Trophoblast cell (in vitro differentiated cells and primary cell): ENCODE data around the gene RGS16.

Experiments used
- DNase-seq, 2 donors: peaks; one replicate each; pipeline ENCODE4 v3.0.0-alpha.2; 2016
- H2AFZ ChIP-seq: 2 replicates; pipeline ENCODE4 v1.6.1; 2013; ENCODE audit warnings: low read length, moderate library complexity, mild to moderate bottlenecking; ENCODE audit not compliant: insufficient read depth, poor library complexity
- H2AK5ac ChIP-seq: 2 replicates; pipeline ENCODE4 v1.6.1; 2013; ENCODE audit warnings: mild to moderate bottlenecking, low read length
- H2BK120ac ChIP-seq: 2 replicates; pipeline ENCODE4 v1.6.1; 2013; ENCODE audit warnings: low read length, mild to moderate bottlenecking, moderate library complexity; ENCODE audit not compliant: insufficient read depth, poor library complexity
- H2BK12ac ChIP-seq: 2 replicates; pipeline ENCODE4 v1.6.1; 2013; ENCODE audit warnings: mild to moderate bottlenecking, low read length, moderate library complexity
- H2BK5ac ChIP-seq: 2 replicates; pipeline ENCODE4 v1.6.1; 2013; ENCODE audit warnings: low read length, low read depth, moderate library complexity, mild to moderate bottlenecking; ENCODE audit not compliant: poor library complexity
- H3K14ac ChIP-seq: 2 replicates; pipeline ENCODE4 v1.6.1; 2013; ENCODE audit warnings: mild to moderate bottlenecking, low read length
- H3K18ac ChIP-seq: 2 replicates; pipeline ENCODE4 v1.6.1; 2013; ENCODE audit warnings: mild to moderate bottlenecking, low read length
- H3K23ac ChIP-seq: 2 replicates; pipeline ENCODE4 v1.6.1; 2013; ENCODE audit warnings: low read length
- H3K27ac ChIP-seq: 2 replicates; pipeline ENCODE4 v1.5.1; 2013; ENCODE audit warnings: low read depth, mild to moderate bottlenecking, inconsistent platforms, low read length, moderate library complexity
- H3K27me3 ChIP-seq: 2 replicates; pipeline ENCODE4 v1.6.1; 2013; ENCODE audit warnings: inconsistent platforms, mild to moderate bottlenecking, low read length, moderate library complexity; ENCODE audit not compliant: insufficient read depth
- H3K36me3 ChIP-seq, 2 experiments: 1 replicate in 1 of 2; 2 replicates in 1 of 2; pipeline ENCODE4 v1.6.1; 2013; ENCODE audit warnings: low read length in 2 of 2, mild to moderate bottlenecking in 2 of 2, moderate library complexity in 1 of 2; ENCODE audit not compliant: insufficient read depth in 2 of 2, control insufficient read depth in 1 of 2
- H3K4ac ChIP-seq: 2 replicates; pipeline ENCODE4 v1.6.1; 2013; ENCODE audit warnings: low read depth, mild to moderate bottlenecking, low read length, moderate library complexity
- H3K4me1 ChIP-seq, 2 experiments: 1 replicate in 1 of 2; 2 replicates in 1 of 2; pipeline ENCODE4 v1.6.1; 2013; ENCODE audit warnings: low read length in 2 of 2, mild to moderate bottlenecking in 2 of 2, moderate library complexity in 1 of 2; ENCODE audit not compliant: insufficient read depth in 2 of 2, control insufficient read depth in 1 of 2
- H3K4me2 ChIP-seq: 2 replicates; pipeline ENCODE4 v1.6.1; 2013; ENCODE audit warnings: inconsistent platforms, mild to moderate bottlenecking, low read length, moderate library complexity
- H3K4me3 ChIP-seq: 2 replicates; pipeline ENCODE4 v1.5.1; 2013; ENCODE audit warnings: mild to moderate bottlenecking, low read depth, low read length, inconsistent platforms
- H3K79me1 ChIP-seq: one replicate; pipeline ENCODE4 v1.6.1; 2013; ENCODE audit warnings: low read length
- H3K79me2 ChIP-seq: 2 replicates; pipeline ENCODE4 v1.6.1; 2013; ENCODE audit warnings: low read length, mild to moderate bottlenecking; ENCODE audit not compliant: control insufficient read depth, insufficient read depth, poor library complexity
- H3K9ac ChIP-seq: 2 replicates; pipeline ENCODE4 v1.6.1; 2013; ENCODE audit warnings: mild to moderate bottlenecking, low read length
- H3K9me3 ChIP-seq: 2 replicates; pipeline ENCODE4 v1.6.1; 2013; ENCODE audit warnings: low read depth, mild to moderate bottlenecking, control low read depth, inconsistent platforms, low read length; ENCODE audit not compliant: insufficient read depth
- H4K12ac ChIP-seq: 2 replicates; pipeline ENCODE4 v1.6.1; 2013; ENCODE audit warnings: low read depth, mild to moderate bottlenecking, low read length, moderate library complexity
- H4K8ac ChIP-seq: 2 replicates; pipeline ENCODE4 v1.6.1; 2013; ENCODE audit warnings: low read depth, mild to moderate bottlenecking, low read length, moderate library complexity
- H4K91ac ChIP-seq: one replicate; pipeline ENCODE4 v1.6.1; 2013; ENCODE audit warnings: low read depth, mild to moderate bottlenecking, low read length, moderate library complexity
- WGBS: extraction: QIAGEN DNeasy Blood & Tissue Kit; methylation state at CpG from one replicate; pipeline ENCODE4 v1.1.7; 2013; ENCODE audit warnings: missing lambda C conversion rate; ENCODE audit not compliant: insufficient read length, insufficient coverage; ENCODE audit errors: extremely low coverage; 5-methylcytosine and 5-hydroxymethylcytosine counted together

RGS16 gene

DNA sequence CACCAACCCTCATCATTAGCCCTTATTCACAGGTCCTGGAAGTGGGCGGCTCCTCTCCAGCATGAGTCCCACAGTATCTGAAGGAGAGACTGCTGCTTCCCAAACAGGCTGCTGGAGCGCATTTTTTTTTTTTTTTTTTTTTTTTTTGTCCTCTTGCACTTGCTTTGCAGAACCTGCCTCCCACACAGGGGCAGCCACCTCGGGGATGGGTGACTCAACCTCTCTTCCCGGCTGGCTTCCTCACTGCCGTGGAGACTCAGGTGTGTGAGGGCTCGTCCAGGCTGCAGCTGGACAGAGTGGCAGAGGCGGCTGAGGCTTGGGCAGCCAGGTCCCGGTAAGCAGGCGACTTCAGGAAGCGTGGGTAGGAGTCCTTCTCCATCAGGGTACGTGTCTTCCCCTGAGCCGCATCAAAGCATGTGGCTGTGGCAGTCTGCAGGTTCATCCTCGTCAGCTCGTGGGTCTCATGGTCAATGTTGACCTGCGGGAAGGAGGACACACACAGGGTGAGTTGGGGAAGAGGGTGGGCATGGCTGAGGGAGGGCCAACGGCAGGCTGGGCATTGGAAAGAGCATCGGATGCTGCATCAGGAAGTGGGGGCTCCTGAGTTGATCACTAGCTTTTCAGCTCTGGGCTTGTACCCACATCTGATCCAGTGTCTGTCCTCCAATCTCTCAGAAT, 4.0 kb downstream of the RGS16 start:
- peak overlapping the region; percentile 33 for H3K4me3 ChIP-seq
- H3K4me1 ChIP-seq = peaks cover 25% of the 10 kb centered on the region in 2 experiments
- no peak overlapping the region for H3K4me2 ChIP-seq
- no peak overlapping the region for H4K8ac ChIP-seq
- no peak overlapping the region for H2BK12ac ChIP-seq
- H3K9me3 ChIP-seq = peaks cover 3% of the 10 kb centered on the region
- no peak overlapping the region for H3K4ac ChIP-seq
- H3K79me1 ChIP-seq = peaks cover 21% of the 10 kb centered on the region
- H2BK120ac ChIP-seq = no peak overlapping the region
- no peak overlapping the region for H3K14ac ChIP-seq
- peaks cover 19% of the 10 kb centered on the region for H3K79me2 ChIP-seq
- no peak overlapping the region for H2AFZ ChIP-seq
- H3K36me3 ChIP-seq = peaks cover 27 to 33% of the 10 kb centered on the region in 2 experiments
- no peak overlapping the region for H4K12ac ChIP-seq
- H3K23ac ChIP-seq = no peak overlapping the region
- no peak overlapping the region for H3K18ac ChIP-seq
- H2AK5ac ChIP-seq = no peak overlapping the region
- H3K27me3 ChIP-seq = no peaks in the 10 kb centered on the region
- DNase-seq = no peak
- H2BK5ac ChIP-seq = no peak overlapping the region
- no peak overlapping the region for H3K9ac ChIP-seq
- no peak overlapping the region for H4K91ac ChIP-seq
- peak overlapping the region; percentile 10 for H3K27ac ChIP-seq
- WGBS = no CpG with 5 or more reads among the region's 17 CpGs

DNA sequence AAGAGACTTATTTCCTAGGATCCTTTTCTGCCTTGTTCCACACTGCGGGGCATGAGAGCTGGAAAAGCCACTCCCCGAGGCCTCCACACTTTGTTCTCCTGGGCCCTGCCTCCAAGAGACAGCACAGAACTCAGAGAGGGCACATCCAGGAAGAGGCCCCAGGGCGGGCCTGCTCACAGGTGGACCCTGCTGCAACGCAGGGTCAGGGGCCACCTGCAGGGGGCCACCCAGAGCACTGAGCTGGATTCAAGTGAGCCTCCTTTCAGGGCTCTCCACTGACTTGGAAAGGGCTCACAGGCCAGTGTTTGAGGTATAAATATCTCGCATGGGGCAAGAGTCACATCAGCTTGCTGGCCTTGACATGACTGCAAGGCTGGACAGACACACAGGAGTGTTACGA, 4.8 kb downstream of the RGS16 start:
- no peak overlapping the region for H2BK5ac ChIP-seq
- H2BK120ac ChIP-seq = no peak overlapping the region
- H3K9ac ChIP-seq = no peak overlapping the region
- no peaks in the 10 kb centered on the region for H3K27me3 ChIP-seq
- no CpG with 5 or more reads among the region's 6 CpGs for WGBS
- no peak overlapping the region for H2BK12ac ChIP-seq
- peaks cover 27 to 33% of the 10 kb centered on the region in 2 experiments for H3K36me3 ChIP-seq
- H3K4me3 ChIP-seq = no peak overlapping the region
- H3K79me2 ChIP-seq = peaks cover 19% of the 10 kb centered on the region
- H3K9me3 ChIP-seq = peaks cover 3% of the 10 kb centered on the region
- H4K8ac ChIP-seq = no peak overlapping the region
- no peak overlapping the region for H3K18ac ChIP-seq
- H3K4me1 ChIP-seq = peaks cover 22% of the 10 kb centered on the region in 2 experiments
- H4K91ac ChIP-seq = no peak overlapping the region
- no peak overlapping the region for H3K4ac ChIP-seq
- H3K79me1 ChIP-seq = peaks cover 19% of the 10 kb centered on the region
- H3K27ac ChIP-seq = no peak overlapping the region
- H2AK5ac ChIP-seq = no peak overlapping the region
- no peak overlapping the region for H3K23ac ChIP-seq
- no peak overlapping the region for H4K12ac ChIP-seq
- DNase-seq = peak in 1 of 2 donors; percentile 48
- H2AFZ ChIP-seq = no peak overlapping the region
- H3K14ac ChIP-seq = no peak overlapping the region
- no peak overlapping the region for H3K4me2 ChIP-seq

DNA sequence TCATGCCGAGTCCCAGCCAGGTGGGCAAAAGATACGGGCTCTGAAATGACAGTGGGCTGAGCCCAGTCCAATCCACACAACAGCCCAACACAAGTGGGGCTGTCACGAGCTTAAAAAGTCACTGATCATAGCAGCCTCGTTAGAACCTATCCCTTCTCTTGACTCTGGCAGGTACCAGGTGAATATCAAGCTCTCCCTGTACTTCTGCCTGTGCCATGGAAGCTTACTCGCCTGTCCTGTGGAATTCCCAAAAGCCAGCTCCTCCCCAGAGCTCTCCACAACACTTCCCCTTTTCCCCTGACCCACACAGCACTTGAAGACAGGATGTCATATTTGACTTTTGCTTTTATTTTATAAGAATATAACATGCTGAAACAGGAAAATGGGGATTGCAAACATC, 5.9 kb downstream of the RGS16 start:
- Histone ChIP-seq H3K18ac (no peak overlapping the region), H3K79me2 (peaks cover 12% of the 10 kb centered on the region), H2BK5ac (no peak overlapping the region), H3K4ac (no peak overlapping the region), H3K14ac (no peak overlapping the region), H3K27me3 (no peaks in the 10 kb centered on the region), H4K91ac (no peak overlapping the region), H3K9me3 (peaks cover 3% of the 10 kb centered on the region), H2BK120ac (no peak overlapping the region), H4K8ac (no peak overlapping the region), H3K9ac (no peak overlapping the region), H3K23ac (no peak overlapping the region), H3K4me3 (no peak overlapping the region), H3K36me3 (peaks cover 27 to 33% of the 10 kb centered on the region in 2 experiments), H2AFZ (no peak overlapping the region), H3K79me1 (peaks cover 15% of the 10 kb centered on the region), H4K12ac (no peak overlapping the region), H2AK5ac (no peak overlapping the region), H2BK12ac (no peak overlapping the region), H3K27ac (no peak overlapping the region), H3K4me2 (no peak overlapping the region), H3K4me1 (peaks cover 22% of the 10 kb centered on the region in 2 experiments)
- no peak for DNase-seq
- WGBS = no CpG with 5 or more reads among the region's 5 CpGs

DNA sequence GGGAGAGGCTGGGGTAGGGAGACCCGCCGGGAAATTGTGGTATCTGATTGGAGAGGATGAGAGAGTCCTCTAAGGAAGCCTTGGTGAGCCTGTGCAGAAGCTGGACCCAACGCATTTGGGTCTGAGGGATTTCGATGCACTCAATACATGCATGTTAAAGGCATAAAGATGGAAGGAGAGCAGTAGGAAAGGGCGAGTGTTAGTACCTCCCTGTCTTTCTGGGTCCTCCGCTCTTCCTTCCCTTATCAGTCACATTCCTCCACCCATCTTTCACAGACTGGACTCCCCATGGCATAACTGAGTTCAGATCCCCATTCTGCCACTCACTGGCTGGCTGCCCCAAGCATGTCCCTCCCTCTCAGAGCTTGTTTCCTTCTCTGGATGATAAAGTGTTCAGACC, 7.3 kb downstream of the RGS16 start:
- Histone ChIP-seq H3K4me1 (peaks cover 17 to 18% of the 10 kb centered on the region in 2 experiments), H3K9me3 (peaks cover 3% of the 10 kb centered on the region), H3K4me3 (no peak overlapping the region), H3K14ac (no peak overlapping the region), H2BK12ac (peak overlapping the region; percentile 37), H3K27me3 (no peaks in the 10 kb centered on the region), H4K12ac (no peak overlapping the region), H3K9ac (no peak overlapping the region), H3K18ac (no peak overlapping the region), H4K91ac (no peak overlapping the region), H3K23ac (no peak overlapping the region), H3K79me2 (peaks cover 6% of the 10 kb centered on the region), H3K4ac (no peak overlapping the region), H3K4me2 (no peak overlapping the region), H2BK5ac (no peak overlapping the region), H3K36me3 (peaks cover 23 to 26% of the 10 kb centered on the region in 2 experiments), H3K79me1 (peaks cover 10% of the 10 kb centered on the region), H4K8ac (no peak overlapping the region), H2BK120ac (no peak overlapping the region), H3K27ac (no peak overlapping the region), H2AK5ac (no peak overlapping the region), H2AFZ (no peak overlapping the region)
- no CpG with 5 or more reads among the region's 6 CpGs for WGBS
- DNase-seq = no peak
